NCI-H2081 (cell line): ENCODE results near the gene NFS1.

ENCODE experiments used
- DNase-seq, 2 experiments: peaks; one replicate each; lab custom pipeline; 2025; lab: John Stamatoyannopoulos, UW

Gene NFS1

DNA sequence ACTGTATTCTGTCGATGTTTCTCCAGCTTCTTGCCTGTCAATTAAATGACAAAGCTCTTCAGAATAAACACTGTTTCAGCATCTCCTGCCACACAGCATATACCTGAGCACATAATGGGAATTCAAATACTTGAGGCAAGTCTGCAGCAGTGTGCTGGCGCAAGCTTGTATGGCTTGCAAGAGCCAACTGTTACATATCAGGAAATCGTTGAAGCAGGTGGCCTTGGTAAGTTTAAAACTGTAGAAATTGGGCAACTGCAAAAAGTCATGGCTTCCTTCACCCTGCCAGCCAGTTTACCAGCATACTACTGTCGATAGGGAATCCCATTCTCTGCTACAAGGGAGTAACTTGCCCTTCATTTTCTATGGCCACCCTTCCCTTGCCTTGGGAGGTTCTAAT is 57.4 kb downstream of the NFS1 start:
- no peak for DNase-seq

DNA sequence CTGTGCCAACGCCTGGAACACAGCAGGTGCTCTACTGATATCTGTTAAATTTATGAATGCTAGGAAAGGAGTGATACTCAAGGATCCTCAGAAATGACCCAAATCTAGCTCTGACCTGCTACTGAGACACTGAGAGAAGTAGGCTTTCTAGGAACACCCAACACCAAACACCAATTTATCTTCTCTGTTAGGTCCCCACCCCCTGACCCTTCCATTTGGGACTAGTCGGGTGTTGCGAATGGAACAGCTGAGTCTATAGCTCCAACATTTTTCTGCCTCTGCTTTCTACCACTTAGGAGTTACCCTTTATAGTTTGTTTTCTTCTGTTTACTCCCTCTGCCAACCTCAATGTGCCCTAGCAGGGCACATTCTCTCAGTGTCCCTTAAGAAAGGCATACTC is 58.4 kb downstream of the NFS1 start:
- DNase-seq: no peak

DNA sequence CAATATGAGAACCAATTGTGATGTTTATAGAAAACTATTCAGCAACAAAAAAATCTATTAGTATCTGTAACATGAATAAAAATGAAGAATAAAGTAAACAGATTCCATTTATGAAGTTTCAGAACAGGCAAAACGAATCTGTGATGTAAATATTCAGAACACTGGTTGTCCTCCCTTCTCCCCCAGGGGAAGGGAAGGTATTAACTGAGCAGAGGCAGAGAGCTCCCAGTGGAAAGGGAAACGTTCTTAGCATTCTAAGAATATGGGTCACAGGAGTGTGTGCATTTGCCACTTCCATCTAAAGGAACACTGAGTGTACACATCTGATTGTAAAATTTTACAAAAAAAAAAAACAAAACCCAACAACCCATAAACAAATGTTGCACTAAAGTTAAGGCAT is 60.4 kb downstream of the NFS1 start:
- no peak for DNase-seq

DNA sequence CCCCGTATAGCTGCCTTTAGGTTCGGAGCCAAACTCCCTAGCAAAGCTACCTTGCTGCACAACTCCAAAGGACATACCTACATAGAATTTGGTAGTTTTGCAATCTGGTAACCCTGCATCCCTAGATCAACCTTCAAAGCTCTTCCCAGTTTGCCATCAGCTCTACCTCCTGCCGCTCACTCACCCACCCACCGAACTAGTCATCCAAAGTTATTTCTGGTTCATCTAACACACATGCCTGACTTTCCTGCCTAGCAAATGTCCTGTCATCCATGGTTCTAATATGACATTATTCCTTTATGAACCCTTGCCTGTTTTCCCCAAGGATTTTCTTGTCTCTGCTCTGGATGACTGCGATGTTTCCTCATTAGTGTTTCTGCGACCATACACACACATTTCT is 61.9 kb downstream of the NFS1 start:
- DNase-seq: no peak

DNA sequence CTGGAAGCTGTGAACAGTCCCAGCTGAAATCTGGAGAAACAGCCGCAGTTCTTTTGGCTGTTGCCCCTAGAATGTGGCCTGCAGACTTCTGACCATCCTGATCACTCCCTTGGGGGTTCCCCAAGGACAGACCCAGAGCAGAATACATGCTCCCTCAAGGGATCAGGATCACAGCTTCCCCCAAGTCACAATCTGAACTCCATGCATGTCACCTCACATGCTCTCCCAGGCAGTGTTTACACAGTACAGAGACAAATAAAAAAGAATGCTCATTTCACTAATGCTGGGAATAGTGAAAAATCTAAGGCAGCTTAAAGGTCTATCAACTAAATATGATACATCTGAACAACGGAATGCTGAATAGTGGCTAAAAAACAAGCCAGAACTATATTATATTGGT is 63.1 kb downstream of the NFS1 start:
- DNase-seq: no peak

DNA sequence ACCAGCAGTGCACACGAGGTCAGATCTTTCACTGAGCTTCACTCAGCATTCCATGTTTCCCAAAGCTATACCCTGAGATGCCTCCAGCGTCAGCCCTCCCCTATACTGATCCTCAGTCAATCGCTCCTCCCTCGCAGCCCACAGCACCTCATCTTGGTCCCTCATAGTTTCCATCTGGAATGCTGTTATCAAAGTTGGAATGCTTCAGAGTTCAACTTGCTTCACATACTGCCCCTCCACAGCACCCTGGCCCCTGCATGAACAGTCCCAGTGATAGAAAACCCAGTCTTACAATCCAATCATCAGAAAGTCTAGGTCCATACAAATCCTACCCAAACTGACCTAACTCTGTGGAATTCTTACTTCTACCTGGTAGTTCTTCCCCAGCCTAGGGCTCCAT is 63.5 kb downstream of the NFS1 start:
- DNase-seq: no peak

DNA sequence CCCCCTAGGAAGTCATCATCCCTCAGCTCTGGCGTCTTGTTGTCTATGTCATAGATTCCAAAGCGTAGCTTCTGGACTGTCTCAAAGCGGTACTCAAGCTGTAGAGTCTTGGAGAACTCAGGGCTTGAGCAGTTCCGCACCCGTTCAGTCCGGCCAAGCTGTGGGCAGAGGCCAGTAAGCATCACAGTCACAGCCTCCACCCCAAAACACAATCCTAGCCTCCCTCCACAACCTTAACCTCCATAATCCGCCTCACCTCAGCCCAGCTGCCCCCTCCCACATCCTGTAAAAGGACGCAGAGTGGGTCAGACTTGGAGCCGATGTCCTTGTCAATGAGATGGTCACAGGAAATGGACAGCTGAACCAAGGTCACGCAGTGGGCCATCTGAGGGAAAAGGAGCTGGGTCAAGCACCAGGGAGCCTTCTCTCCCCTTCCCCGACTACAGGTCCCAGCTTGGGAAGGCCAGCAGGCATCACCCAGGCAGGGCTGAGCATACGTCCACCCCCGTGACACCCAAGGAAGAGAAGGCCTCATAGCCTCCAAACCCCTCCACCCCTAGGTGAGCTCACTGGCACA is 66.5 kb downstream of the NFS1 start:
- no peak for DNase-seq

DNA sequence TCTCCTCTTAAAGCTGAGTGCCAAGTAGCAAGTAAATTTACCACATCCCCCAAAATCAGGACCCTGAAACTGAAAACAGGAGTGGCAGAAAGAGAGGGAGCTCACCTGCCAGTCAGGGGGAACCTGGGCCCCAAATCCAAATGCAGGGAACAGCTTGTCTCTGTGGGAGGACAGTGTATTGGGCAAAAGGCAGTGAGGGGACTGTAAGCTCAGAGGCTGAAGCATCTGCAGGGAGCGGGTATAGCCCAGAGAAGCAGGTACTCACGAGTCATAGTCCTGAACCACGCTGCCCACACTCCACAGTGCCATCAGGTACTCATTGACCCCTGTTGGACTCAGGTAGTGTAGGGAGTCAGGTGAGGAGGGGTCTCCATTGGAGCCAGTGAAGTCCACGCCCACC is 68.5 kb downstream of the NFS1 start:
- DNase-seq: no peak

DNA sequence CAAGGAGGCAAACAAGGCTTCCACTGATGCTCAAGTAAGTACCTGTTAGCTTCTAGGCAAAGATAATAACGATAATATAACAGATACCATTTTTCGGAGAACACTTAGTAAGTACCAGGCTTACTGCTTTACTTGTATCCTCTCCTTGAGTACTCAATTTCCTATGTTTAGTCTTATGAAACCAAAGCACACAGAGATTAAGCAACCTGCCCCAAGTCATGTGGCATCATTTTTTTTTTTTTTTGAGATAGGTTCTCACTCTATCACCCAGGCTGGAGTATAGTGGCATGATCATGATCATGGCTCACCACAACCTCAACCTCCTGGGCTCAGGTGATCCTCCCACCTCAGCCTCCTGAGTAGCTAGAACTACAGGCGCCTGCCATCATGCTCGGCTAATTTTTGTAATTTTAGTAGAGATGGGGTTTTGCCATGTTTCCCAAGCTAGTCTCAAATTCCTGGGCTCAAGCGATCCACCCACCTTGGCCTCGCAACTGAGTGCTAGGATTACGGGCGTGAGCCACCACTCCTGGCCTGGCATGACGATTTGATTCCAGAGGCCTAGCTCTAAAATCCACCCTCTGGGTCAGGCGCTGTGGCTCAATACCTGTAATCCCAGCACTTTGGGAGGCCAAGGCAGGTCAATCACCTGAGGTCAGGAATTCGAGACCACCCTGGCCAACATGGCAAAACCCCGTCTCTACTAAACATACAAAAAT is 69.6 kb downstream of the NFS1 start:
- no peak for DNase-seq

DNA sequence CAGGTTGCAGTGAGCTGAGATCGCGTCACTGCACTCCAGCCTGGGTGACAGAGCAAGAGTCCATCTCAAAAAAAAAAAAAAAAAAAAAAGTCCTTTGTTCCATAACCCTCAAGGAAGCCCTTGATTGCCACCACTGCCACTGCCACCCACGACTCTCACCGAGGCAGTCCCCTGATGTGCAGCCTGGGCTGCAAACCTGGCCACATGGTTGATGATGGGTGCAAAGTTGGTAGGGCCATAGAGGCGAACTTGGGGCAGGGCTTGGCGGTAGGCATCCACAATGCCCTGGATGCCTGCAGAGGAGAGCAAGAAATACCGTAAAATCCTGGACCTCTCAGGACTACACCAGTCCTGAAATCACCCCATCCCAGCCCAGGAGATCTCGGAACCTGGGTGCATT is 72.0 kb downstream of the NFS1 start:
- no peak for DNase-seq

DNA sequence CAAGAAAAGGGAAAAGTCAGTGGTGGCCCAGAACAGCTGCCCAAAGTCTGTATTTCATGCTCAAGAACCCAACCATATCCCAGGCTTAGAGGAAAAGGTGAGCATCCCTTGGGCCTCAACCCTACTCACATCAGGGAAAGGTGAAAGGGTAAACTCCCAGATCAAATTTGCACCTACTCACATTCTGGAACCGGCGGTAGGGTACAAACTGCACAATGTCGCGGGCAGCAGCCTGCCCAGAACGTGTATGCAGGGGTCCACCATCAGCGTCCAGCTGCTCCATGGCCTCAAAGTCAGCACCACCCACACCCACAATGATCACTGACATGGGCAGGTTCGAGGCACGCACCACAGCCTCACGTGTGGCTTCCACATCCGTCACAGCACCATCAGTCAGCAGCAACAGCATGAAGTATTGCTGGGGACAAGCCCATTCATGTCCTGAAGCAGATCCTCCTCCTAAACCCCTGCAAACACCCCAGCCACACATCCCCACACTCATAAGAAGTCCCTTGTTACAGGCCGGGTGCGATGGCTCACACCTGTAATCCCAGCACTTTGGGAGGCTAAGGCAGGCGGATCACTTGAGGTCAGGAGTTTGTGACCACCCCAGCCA is 72.7 kb downstream of the NFS1 start:
- no peak for DNase-seq

DNA sequence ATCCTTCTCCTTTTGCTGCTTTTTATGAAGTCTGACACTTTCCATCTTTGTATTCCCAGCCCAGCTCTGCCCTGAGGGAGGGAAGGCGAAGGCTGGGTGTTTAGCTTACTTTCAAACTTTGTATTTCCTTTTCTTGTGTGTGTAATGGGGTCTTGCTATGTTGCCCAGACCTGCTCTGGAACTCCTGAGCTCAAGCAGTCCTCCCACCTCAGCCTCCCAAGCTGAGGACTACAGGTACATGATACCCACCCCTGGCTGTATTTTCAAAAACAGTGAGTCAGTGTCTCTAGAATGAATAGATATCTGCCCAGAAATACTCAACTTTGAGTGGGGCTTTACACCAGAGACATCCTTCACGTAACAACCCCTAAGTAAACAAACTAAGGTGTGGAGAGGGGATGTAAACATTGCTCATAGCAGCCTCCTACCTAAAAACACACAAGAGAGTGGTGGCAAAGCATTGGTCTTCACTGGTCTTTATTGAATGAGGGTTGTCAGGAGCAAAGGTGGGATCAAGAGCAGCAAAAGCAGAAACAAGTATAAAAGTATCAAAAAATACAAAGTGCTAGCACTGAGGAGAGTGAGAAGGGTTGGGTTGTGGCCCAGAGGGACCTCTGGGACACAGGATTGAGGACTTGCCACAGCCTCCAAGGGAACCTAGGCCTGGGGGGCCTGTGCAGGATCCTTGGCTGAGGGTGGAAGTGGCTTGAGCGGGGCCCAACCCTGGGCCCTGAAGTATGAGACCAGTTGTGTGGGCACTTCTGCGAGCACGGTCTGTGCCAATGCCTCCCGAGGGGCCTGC is 73.4 kb downstream of the NFS1 start:
- DNase-seq: no peak

DNA sequence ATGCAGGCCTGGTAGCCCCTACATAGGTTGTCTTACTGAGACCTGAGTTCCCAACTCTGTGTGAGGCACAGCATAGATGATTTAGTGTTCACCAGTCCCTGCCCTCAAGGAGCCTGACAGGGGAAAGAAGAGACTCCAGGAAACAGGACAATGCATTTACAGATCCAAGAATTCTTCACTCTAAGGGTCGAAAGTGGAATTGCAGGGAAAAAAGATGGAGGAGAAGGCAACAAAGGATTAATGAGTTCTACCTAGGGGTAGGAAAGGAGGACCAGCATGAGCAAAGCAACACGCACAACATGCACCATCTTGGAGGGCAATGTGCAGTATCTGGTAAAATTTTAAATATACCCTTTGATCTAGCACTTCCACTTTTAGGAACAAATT is 77.6 kb downstream of the NFS1 start:
- DNase-seq: no peak

DNA sequence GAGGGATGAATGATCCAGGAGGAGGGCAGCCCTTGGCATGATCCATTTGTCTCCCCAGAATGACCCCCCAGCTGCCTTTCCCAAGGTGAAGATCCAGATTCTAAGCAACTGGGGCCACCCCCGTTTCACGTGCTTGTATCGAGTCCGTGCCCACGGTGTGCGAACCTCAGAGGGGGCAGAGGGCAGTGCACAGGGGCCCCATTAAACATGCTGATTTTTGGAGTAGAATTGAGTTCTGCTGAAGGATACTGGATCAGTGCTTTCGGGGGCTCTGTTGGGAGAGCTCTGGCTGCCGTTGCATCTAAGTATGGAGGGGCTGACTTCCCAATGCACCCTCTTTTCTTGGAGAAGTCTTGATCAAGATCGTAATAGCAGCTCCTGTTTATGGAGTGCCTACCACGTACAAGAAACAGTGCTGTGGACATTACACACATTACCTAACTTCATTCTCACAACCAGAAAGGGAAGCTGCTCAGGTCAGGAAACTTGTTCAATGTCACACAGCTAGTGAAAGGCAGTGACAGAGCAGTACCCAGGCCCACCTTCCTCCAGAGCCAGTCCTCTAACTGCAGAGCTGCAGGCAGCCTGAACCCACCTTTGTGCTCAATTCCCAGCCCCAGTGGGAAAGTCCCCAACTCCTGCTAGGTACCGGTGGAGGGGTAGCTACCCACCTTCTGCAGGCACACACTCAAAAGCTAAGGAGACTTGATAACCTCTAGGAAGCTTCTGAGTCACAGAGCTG is 78.2 kb downstream of the NFS1 start:
- no peak for DNase-seq

DNA sequence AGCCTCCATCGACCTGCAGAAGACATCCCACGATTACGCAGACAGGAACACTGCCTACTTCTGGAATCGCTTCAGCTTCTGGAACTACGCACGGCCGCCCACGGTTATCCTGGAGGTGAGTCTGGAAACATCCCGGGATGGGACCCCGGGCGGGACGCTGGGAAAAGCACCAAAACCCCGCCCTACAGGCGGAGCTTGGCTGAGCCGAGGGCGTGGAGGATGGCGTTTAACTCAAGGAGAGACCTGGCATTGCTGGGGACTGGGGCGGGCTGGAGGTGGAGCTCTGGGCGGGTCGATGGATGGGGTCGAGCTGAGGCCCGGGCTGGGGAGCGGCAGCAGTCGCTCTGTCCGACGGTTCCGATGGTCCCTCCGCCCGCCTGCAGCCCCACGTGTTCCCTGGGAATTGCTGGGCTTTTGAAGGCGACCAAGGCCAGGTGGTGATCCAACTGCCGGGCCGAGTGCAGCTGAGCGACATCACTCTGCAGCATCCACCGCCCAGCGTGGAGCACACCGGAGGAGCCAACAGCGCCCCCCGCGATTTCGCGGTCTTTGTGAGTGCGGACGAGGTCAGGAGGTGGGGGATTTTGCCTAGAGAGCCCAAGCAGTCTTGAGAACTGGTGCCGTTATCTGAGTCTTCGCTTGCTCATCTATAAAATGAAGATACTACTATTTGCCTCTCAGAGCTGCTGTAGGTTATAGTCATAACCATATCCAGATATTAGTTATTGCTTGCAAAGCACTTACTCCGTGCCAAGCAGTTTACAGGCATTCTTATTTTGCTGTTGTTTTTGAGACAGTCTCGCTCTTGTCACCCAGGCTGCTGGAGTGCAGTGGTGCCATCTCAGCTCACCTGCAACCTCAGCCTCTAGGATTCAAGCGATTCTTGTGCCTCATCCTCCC is 79.7 kb downstream of the NFS1 start:
- peak; percentile 68 to 80 for DNase-seq

DNA sequence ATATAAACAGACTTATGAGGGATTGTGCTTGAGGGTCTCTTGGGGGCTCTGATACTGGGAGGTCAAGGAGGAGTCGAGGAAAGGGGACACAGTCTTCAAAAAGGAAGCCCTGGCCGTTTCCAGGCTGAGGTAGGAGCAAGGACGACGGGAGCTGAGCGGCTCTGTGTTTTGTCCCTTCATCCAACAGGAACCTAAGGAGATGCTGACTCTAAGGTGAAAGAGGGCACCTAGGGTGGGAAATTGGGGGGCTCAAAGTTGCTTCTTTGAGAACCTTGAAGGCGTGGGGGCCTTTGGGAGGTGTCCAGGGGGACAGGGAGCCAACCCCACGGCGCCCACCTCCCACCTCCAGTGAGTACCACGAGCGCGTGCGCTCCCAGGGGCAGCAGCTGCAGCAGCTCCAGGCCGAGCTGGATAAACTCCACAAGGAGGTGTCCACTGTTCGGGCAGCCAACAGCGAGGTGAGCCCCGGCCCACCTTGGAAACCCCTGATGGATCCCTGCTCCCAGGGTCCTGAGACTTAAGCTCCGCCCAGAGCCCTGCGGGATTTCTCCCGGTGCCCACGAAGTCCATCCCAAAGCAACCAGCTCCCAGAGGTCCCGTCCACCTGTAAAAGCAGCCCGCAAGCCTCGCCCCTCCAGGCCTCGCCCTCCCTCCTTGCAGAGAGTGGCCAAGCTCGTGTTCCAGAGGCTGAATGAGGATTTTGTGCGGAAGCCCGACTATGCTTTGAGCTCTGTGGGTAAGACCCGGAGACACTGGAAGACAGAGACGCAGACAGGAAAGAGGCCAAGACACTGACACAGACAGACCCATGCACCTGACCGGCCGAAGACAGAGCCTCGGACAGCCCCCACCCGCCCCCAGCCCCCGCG is 80.7 kb downstream of the NFS1 start:
- DNase-seq: no peak
